Mesenchymal stem cell (in vitro differentiated cells and primary cell): Measurements from ENCODE around the gene TGFBR3L.

ENCODE experiments used
- DNase-seq: peaks from one replicate; pipeline ENCODE4 v3.0.0-alpha.2; 2013
- H2AFZ ChIP-seq: one replicate; pipeline ENCODE4 v1.6.1; 2013; ENCODE audit warnings: low read depth, mild to moderate bottlenecking, control low read depth, inconsistent platforms, low read length, moderate library complexity
- H2AK5ac ChIP-seq: 2 replicates; pipeline ENCODE4 v1.6.1; 2013; ENCODE audit warnings: low read length, moderate library complexity, mild to moderate bottlenecking, inconsistent platforms; ENCODE audit not compliant: severe bottlenecking
- H2BK120ac ChIP-seq: one replicate; pipeline ENCODE4 v1.6.1; 2013; ENCODE audit warnings: low read depth, mild to moderate bottlenecking, inconsistent platforms, low read length, moderate library complexity
- H2BK12ac ChIP-seq, 2 experiments: one replicate each; pipeline ENCODE4 v1.6.1; 2013; ENCODE audit warnings: inconsistent platforms in 2 of 2, low read length in 2 of 2, mild to moderate bottlenecking in 2 of 2, moderate library complexity in 2 of 2, control low read depth in 1 of 2
- H2BK15ac ChIP-seq: one replicate; pipeline ENCODE4 v1.6.1; 2013; ENCODE audit warnings: mild to moderate bottlenecking, low read depth, inconsistent platforms; ENCODE audit not compliant: poor library complexity, severe bottlenecking
- H2BK5ac ChIP-seq: 2 replicates; pipeline ENCODE4 v1.6.1; 2013; ENCODE audit warnings: low read depth, mild to moderate bottlenecking, low read length, control low read depth, inconsistent platforms; ENCODE audit not compliant: poor library complexity, severe bottlenecking
- H3K14ac ChIP-seq, 2 experiments: one replicate each; pipeline ENCODE4 v1.6.1; 2013; ENCODE audit warnings: inconsistent platforms in 2 of 2, low read length in 2 of 2, control low read depth in 1 of 2, mild to moderate bottlenecking in 1 of 2, moderate library complexity in 1 of 2
- H3K18ac ChIP-seq, 2 experiments: one replicate each; pipeline ENCODE4 v1.6.1; 2013; ENCODE audit warnings: inconsistent platforms in 2 of 2, low read length in 2 of 2, control low read depth in 1 of 2, low read depth in 1 of 2, mild to moderate bottlenecking in 1 of 2
- H3K23ac ChIP-seq, 2 experiments: one replicate each; pipeline ENCODE4 v1.6.1; 2013; ENCODE audit warnings: inconsistent platforms in 2 of 2, low read length in 2 of 2, mild to moderate bottlenecking in 2 of 2, moderate library complexity in 2 of 2, control low read depth in 1 of 2
- H3K27ac ChIP-seq: 2 replicates; pipeline ENCODE4 v1.5.1; 2013; ENCODE audit warnings: mild to moderate bottlenecking, moderate library complexity, low read length, control low read depth, inconsistent platforms; ENCODE audit not compliant: poor library complexity, severe bottlenecking
- H3K27me3 ChIP-seq, 2 experiments: 2 replicates each; pipeline versions ENCODE4 v1.6.1 to v1.7.0; 2013; ENCODE audit warnings: low read length in 2 of 2, mild to moderate bottlenecking in 2 of 2, moderate library complexity in 2 of 2, control low read depth in 1 of 2, inconsistent platforms in 1 of 2; ENCODE audit not compliant: control insufficient read depth in 1 of 2, insufficient read depth in 1 of 2
- H3K36me3 ChIP-seq, 2 experiments: 2 replicates each; pipeline versions ENCODE4 v1.6.1 to v1.7.0; 2013; ENCODE audit warnings: low read length in 2 of 2, control low read depth in 1 of 2, inconsistent platforms in 1 of 2, low read depth in 1 of 2, mild to moderate bottlenecking in 1 of 2; ENCODE audit not compliant: insufficient read depth in 2 of 2, control insufficient read depth in 1 of 2
- H3K4ac ChIP-seq, 2 experiments: one replicate each; pipeline ENCODE4 v1.6.1; 2013; ENCODE audit warnings: inconsistent platforms in 2 of 2, low read length in 2 of 2, mild to moderate bottlenecking in 2 of 2, moderate library complexity in 2 of 2, control low read depth in 1 of 2, low read depth in 1 of 2
- H3K4me1 ChIP-seq: 2 replicates; pipeline ENCODE4 v1.6.1; 2013; ENCODE audit warnings: low read depth, low read length, control low read depth; ENCODE audit not compliant: control insufficient read depth, insufficient read depth
- H3K4me2 ChIP-seq: 2 replicates; pipeline ENCODE4 v1.6.1; 2013; ENCODE audit warnings: low read length, mild to moderate bottlenecking, inconsistent platforms; ENCODE audit not compliant: poor library complexity, severe bottlenecking
- H3K4me3 ChIP-seq, 2 experiments: 2 replicates each; pipeline versions ENCODE4 v1.5.1 to v1.7.0; 2013; ENCODE audit warnings: low read length in 2 of 2, mild to moderate bottlenecking in 2 of 2, control low read depth in 1 of 2, low read depth in 1 of 2; ENCODE audit not compliant: insufficient read depth in 1 of 2
- H3K79me1 ChIP-seq: replicated peaks from 2 replicates; pipeline ENCODE4 v1.6.1; 2013; ENCODE audit warnings: mild to moderate bottlenecking, control low read depth, low read length, inconsistent platforms; ENCODE audit not compliant: poor library complexity, severe bottlenecking
- H3K9ac ChIP-seq: 2 replicates; pipeline ENCODE4 v1.7.0; 2013; ENCODE audit warnings: mild to moderate bottlenecking, low read length, moderate library complexity
- H3K9me3 ChIP-seq: 2 replicates; pipeline ENCODE4 v1.7.0; 2013; ENCODE audit warnings: mild to moderate bottlenecking, low read length; ENCODE audit not compliant: control insufficient read depth
- H4K8ac ChIP-seq: one replicate; pipeline ENCODE4 v1.6.1; 2013; ENCODE audit warnings: inconsistent platforms, mild to moderate bottlenecking, low read length, moderate library complexity
- H4K91ac ChIP-seq: one replicate; pipeline ENCODE4 v1.6.1; 2013; ENCODE audit warnings: mild to moderate bottlenecking, low read length, inconsistent platforms
- WGBS: methylation state at CpG from one replicate; pipeline ENCODE4 v1.1.7; 2013; ENCODE audit warnings: mixed read lengths; 5-methylcytosine and 5-hydroxymethylcytosine counted together

Gene TGFBR3L

GRCh38 chr19:7902796-7903243 is 11.8 kb upstream of the TGFBR3L start:
- Histone ChIP-seq H3K36me3 (peaks cover 26 to 53% of the 10 kb centered on the region in 2 experiments), H3K27me3 (no peaks in the 10 kb centered on the region), H2BK120ac (peak overlapping the region; percentile 61), H3K9ac (peak overlapping the region; percentile 92), H2AFZ (no peak overlapping the region), H3K79me1 (peaks cover 38% of the 10 kb centered on the region), H2AK5ac (peak overlapping the region; percentile 97), H3K9me3 (no peaks in the 10 kb centered on the region), H2BK12ac (peak overlapping the region in 1 of 2 experiments; percentile 11), H3K4me1 (peaks cover 33% of the 10 kb centered on the region), H3K14ac (peak overlapping the region in 1 of 2 experiments; percentile 93), H4K8ac (peak overlapping the region; percentile 97), H4K91ac (peak overlapping the region; percentile 88), H3K18ac (peak overlapping the region; percentile 97 to 99), H3K4me3 (peak overlapping the region; percentile 65 to 90), H2BK5ac (peak overlapping the region; percentile 46), H3K27ac (peak overlapping the region; percentile 80), H3K4me2 (peak overlapping the region; percentile 93), H3K4ac (peak overlapping the region; percentile 92 to 94), H2BK15ac (peak overlapping the region; percentile 84), H3K23ac (peak overlapping the region in 1 of 2 experiments; percentile 53)
- no peak for DNase-seq
- WGBS: 61% methylated on average over 20 of the region's 20 CpGs

- H3K14ac ChIP-seq: peak within 1 kb of the TSS in 1 of 2 experiments; percentile 93
- peak within 1 kb of the TSS; percentile 83 for H3K27ac ChIP-seq
- H3K23ac ChIP-seq: peak within 1 kb of the TSS in 1 of 2 experiments; percentile 53
- peak within 1 kb of the TSS; percentile 92 to 94 for H3K4ac ChIP-seq
- H2BK120ac ChIP-seq: peak within 1 kb of the TSS; percentile 91
- peak within 1 kb of the TSS; percentile 93 for H3K4me2 ChIP-seq
- H3K9ac ChIP-seq: peak within 1 kb of the TSS; percentile 93
- peak within 1 kb of the TSS; percentile 53 for H2BK5ac ChIP-seq
- peak within 1 kb of the TSS; percentile 84 for H2BK15ac ChIP-seq
- H3K18ac ChIP-seq: peak within 1 kb of the TSS; percentile 97 to 99
- peak within 1 kb of the TSS; percentile 90 for H2AFZ ChIP-seq
- H3K9me3 ChIP-seq: no peaks in the 10 kb centered on the region
- peaks cover 39% of the 10 kb centered on the region for H3K79me1 ChIP-seq
- H3K36me3 ChIP-seq: peaks cover 26 to 55% of the 10 kb centered on the region in 2 experiments
- peak; percentile 98 for DNase-seq
- H4K8ac ChIP-seq: peak within 1 kb of the TSS; percentile 97
- H4K91ac ChIP-seq: peak within 1 kb of the TSS; percentile 88
- H2BK12ac ChIP-seq: peak within 1 kb of the TSS; percentile 17 to 72
- H2AK5ac ChIP-seq: peak within 1 kb of the TSS; percentile 97
- peak within 1 kb of the TSS; percentile 89 to 97 for H3K4me3 ChIP-seq
- H3K27me3 ChIP-seq: no peaks in the 10 kb centered on the region
- under 1% methylated on average over 66 of the region's 89 CpGs for WGBS
- H3K4me1 ChIP-seq: peaks cover 35% of the 10 kb centered on the region
Observed at GRCh38 chr19:7903244-7904073, 11.2 kb upstream of the TGFBR3L start, which contains the start of gene MAP2K7. Gene MAP2K7, plus strand, starts transcription at chr19:7903877. Its CDS starts 68 bp downstream, at chr19:7903945.

GRCh38 chr19:7904074-7905020 is 10.3 kb upstream of the TGFBR3L start:
- DNase-seq: peak; percentile 41
- Histone ChIP-seq H4K91ac (peak overlapping the region; percentile 74), H3K9me3 (no peaks in the 10 kb centered on the region), H3K18ac (peak overlapping the region; percentile 92 to 95), H2BK15ac (peak overlapping the region; percentile 70), H3K36me3 (peaks cover 20 to 56% of the 10 kb centered on the region in 2 experiments), H3K9ac (peak overlapping the region; percentile 93), H2BK5ac (peak overlapping the region; percentile 53), H2AFZ (peak overlapping the region; percentile 2), H3K14ac (peak overlapping the region in 1 of 2 experiments; percentile 5), H3K27ac (peak overlapping the region; percentile 83), H3K4ac (peak overlapping the region; percentile 80 to 88), H2BK120ac (peak overlapping the region; percentile 91), H3K4me3 (peak overlapping the region; percentile 89 to 97), H3K79me1 (peaks cover 45% of the 10 kb centered on the region), H3K23ac (no peak overlapping the region), H3K4me2 (peak overlapping the region; percentile 85), H2AK5ac (peak overlapping the region; percentile 12), H3K4me1 (peaks cover 43% of the 10 kb centered on the region), H4K8ac (peak overlapping the region; percentile 75), H2BK12ac (peak overlapping the region; percentile 17 to 72), H3K27me3 (no peaks in the 10 kb centered on the region)
- 28% methylated on average over 33 of the region's 68 CpGs for WGBS
